SK-N-SH treated with all-trans-retinoic acid at 6 μM for 48 hours (cell line): ENCODE data around the gene COL25A1.

Experiments
- ATAC-seq: fragments of 200-7000 bp; cut with Tn5 transposase; 3 replicates; pipeline ENCODE4 v1.9.1; 2020; ENCODE audit warnings: mild to moderate bottlenecking, moderate library complexity
- ARNTL ChIP-seq: fragments of 450-650 bp; formaldehyde crosslinking; IDR thresholded peaks from 2 replicates; pipeline ENCODE4 v1.5.0; 2020; ENCODE audit warnings: low read depth, mild to moderate bottlenecking, moderate library complexity, borderline replicate concordance
- BACH2 ChIP-seq: fragments of 250-450 bp; sonication (Bioruptor Pico); IDR thresholded peaks from 2 replicates; pipeline ENCODE4 v1.9.0; 2021; ENCODE audit warnings: mild to moderate bottlenecking, borderline replicate concordance
- CSDC2 ChIP-seq: fragments of 250-450 bp; sonication (Bioruptor Pico); IDR thresholded peaks from 2 replicates; pipeline ENCODE4 v1.5.0; 2020; ENCODE audit warnings: mild to moderate bottlenecking, moderate library complexity
- ESRRG ChIP-seq: fragments of 250-450 bp; sonication (Bioruptor Pico); IDR thresholded peaks from 2 replicates; pipeline ENCODE4 v1.6.1; 2021; ENCODE audit warnings: mild to moderate bottlenecking
- GLIS3 ChIP-seq: fragments of 250-450 bp; sonication (Bioruptor Pico); IDR thresholded peaks from 2 replicates; pipeline ENCODE4 v1.5.0; 2020; ENCODE audit warnings: mild to moderate bottlenecking, moderate library complexity
- ISL1 ChIP-seq: fragments of 250-450 bp; sonication (Bioruptor Pico); IDR thresholded peaks from 2 replicates; pipeline ENCODE4 v2.1.2; 2022; ENCODE audit warnings: mild to moderate bottlenecking, moderate library complexity
- PPARA ChIP-seq: fragments of 250-450 bp; sonication (Bioruptor Pico); IDR thresholded peaks from 2 replicates; pipeline ENCODE4 v1.5.0; 2020; ENCODE audit warnings: mild to moderate bottlenecking, borderline replicate concordance
- RARB ChIP-seq: fragments of 250-450 bp; sonication (Bioruptor Pico); IDR thresholded peaks from 2 replicates; pipeline ENCODE4 v1.8.0; 2021; ENCODE audit warnings: mild to moderate bottlenecking, moderate library complexity
- SNAI2 ChIP-seq: fragments of 250-450 bp; sonication (Bioruptor Pico); IDR thresholded peaks from 2 replicates; pipeline ENCODE4 v1.5.0; 2020; ENCODE audit warnings: mild to moderate bottlenecking, moderate library complexity
- TCF4 ChIP-seq: fragments of 250-450 bp; sonication (Bioruptor Pico); IDR thresholded peaks from 2 replicates; pipeline ENCODE4 v1.8.0; 2021; ENCODE audit warnings: mild to moderate bottlenecking, moderate library complexity, borderline replicate concordance
- TOX ChIP-seq: fragments of 250-450 bp; sonication (Bioruptor Pico); IDR thresholded peaks from 2 replicates; pipeline ENCODE4 v1.8.0; 2021; ENCODE audit warnings: mild to moderate bottlenecking, moderate library complexity, borderline replicate concordance
- ZC3H10 ChIP-seq: fragments of 250-450 bp; sonication (Bioruptor Pico); IDR thresholded peaks from 2 replicates; pipeline ENCODE4 v1.5.1; 2021; ENCODE audit warnings: mild to moderate bottlenecking, moderate library complexity
- ZFP3 ChIP-seq: fragments of 250-450 bp; sonication (Bioruptor Pico); IDR thresholded peaks from 2 replicates; pipeline ENCODE4 v1.5.0; 2020; ENCODE audit warnings: mild to moderate bottlenecking, moderate library complexity
- ZFP30 ChIP-seq: fragments of 450-650 bp; formaldehyde crosslinking; IDR thresholded peaks from 2 replicates; pipeline ENCODE4 v1.5.0; 2022; ENCODE audit warnings: mild to moderate bottlenecking, moderate library complexity
- ZNF565 ChIP-seq: fragments of 450-650 bp; formaldehyde crosslinking; conservative IDR thresholded peaks from 2 replicates; pipeline ENCODE4 v1.5.0; 2020; ENCODE audit warnings: low read depth, mild to moderate bottlenecking, moderate library complexity
- ZNF70 ChIP-seq: fragments of 450-650 bp; formaldehyde crosslinking; IDR thresholded peaks from 2 replicates; pipeline ENCODE4 v1.5.0; 2020; ENCODE audit warnings: mild to moderate bottlenecking, moderate library complexity
- ZNF8 ChIP-seq: fragments of 450-650 bp; formaldehyde crosslinking; IDR thresholded peaks from 2 replicates; pipeline ENCODE4 v1.5.0; 2020; ENCODE audit warnings: mild to moderate bottlenecking, moderate library complexity
- TF ChIP-seq, protein P1 (sequence below): fragments of 250-450 bp; sonication (Bioruptor Pico); IDR thresholded peaks from 2 replicates; pipeline ENCODE4 v1.8.0; 2021; ENCODE audit warnings: low read depth, mild to moderate bottlenecking, moderate library complexity, borderline replicate concordance
- TF ChIP-seq, protein P2 (sequence below): fragments of 250-450 bp; sonication (Bioruptor Pico); IDR thresholded peaks from 2 replicates; pipeline ENCODE4 v1.5.1; 2021; ENCODE audit warnings: mild to moderate bottlenecking, moderate library complexity
- TF ChIP-seq, protein P3 (sequence below): fragments of 250-450 bp; sonication (Bioruptor Pico); IDR thresholded peaks from 2 replicates; pipeline ENCODE4 v1.5.1; 2020; ENCODE audit warnings: low read depth, mild to moderate bottlenecking, moderate library complexity
- TF ChIP-seq, protein P4 (sequence below): fragments of 250-450 bp; sonication (Bioruptor Pico); IDR thresholded peaks from 2 replicates; pipeline ENCODE4 v1.8.0; 2020; ENCODE audit warnings: mild to moderate bottlenecking, moderate library complexity, borderline replicate concordance

The COL25A1 gene

DNA sequence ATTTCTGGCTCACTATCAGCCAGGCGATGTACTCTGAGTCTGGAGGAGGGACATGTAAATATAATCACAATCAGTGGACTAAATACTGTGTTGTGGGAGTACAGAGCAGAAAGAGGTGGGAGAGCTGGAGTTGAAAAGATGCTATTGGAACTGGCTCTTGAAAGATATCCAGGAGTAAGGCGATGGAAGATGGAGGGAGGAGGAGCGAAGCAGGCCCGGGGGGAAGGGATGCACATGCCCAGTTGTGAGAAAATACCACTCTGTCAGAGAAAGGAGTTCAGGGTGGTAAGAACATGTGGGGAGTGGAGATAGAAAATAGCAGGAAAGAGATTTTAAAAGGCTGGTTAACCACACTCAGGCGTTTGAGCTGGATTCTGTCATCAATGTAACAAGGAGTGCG is 322.7 kb downstream of the COL25A1 start:
- ATAC-seq, result no peak
- TF ChIP-seq GLIS3 (CRISPR knock-in tag) (no peak), PPARA (no peak), ZC3H10 (no peak)
- TF ChIP-seq, protein P1, sequence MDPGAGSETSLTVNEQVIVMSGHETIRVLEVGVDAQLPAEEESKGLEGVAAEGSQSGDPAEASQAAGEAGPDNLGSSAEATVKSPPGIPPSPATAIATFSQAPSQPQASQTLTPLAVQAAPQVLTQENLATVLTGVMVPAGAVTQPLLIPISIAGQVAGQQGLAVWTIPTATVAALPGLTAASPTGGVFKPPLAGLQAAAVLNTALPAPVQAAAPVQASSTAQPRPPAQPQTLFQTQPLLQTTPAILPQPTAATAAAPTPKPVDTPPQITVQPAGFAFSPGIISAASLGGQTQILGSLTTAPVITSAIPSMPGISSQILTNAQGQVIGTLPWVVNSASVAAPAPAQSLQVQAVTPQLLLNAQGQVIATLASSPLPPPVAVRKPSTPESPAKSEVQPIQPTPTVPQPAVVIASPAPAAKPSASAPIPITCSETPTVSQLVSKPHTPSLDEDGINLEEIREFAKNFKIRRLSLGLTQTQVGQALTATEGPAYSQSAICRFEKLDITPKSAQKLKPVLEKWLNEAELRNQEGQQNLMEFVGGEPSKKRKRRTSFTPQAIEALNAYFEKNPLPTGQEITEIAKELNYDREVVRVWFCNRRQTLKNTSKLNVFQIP, result no peak
- TF ChIP-seq, protein P2, sequence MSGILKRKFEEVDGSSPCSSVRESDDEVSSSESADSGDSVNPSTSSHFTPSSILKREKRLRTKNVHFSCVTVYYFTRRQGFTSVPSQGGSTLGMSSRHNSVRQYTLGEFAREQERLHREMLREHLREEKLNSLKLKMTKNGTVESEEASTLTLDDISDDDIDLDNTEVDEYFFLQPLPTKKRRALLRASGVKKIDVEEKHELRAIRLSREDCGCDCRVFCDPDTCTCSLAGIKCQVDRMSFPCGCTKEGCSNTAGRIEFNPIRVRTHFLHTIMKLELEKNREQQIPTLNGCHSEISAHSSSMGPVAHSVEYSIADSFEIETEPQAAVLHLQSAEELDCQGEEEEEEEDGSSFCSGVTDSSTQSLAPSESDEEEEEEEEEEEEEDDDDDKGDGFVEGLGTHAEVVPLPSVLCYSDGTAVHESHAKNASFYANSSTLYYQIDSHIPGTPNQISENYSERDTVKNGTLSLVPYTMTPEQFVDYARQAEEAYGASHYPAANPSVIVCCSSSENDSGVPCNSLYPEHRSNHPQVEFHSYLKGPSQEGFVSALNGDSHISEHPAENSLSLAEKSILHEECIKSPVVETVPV, result no peak

DNA sequence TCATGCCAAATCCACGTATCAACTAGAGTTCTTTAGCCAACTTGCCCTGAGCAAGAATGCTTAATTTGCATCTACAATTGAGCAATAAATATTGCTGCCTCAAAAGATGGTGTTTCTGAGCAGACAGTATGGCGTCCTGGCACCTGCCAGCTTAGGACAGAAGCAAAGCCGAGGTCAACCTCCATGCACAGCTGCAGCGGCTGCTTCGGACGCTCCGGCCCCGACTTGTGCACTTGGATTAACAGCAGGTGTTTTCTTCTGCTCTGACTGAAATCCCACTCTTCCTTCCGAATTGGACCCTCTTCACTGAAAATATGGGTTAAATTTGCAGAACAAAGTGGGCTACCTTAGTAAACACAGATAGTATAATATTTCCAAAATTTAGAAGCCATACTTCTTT is 324.4 kb downstream of the COL25A1 start:
- no peak for TF ChIP-seq ZFP30 (CRISPR knock-in tag)
- TF ChIP-seq ZNF8 (CRISPR knock-in tag), result no peak
- TF ChIP-seq TOX (CRISPR knock-in tag), result no peak
- TF ChIP-seq, protein P2, result no peak
- TF ChIP-seq SNAI2 (CRISPR knock-in tag), result no peak
- no peak for TF ChIP-seq CSDC2
- TF ChIP-seq ZNF565 (CRISPR knock-in tag), result no peak
- TF ChIP-seq, all 23 proteins: peak for 0
- no peak for ATAC-seq

DNA sequence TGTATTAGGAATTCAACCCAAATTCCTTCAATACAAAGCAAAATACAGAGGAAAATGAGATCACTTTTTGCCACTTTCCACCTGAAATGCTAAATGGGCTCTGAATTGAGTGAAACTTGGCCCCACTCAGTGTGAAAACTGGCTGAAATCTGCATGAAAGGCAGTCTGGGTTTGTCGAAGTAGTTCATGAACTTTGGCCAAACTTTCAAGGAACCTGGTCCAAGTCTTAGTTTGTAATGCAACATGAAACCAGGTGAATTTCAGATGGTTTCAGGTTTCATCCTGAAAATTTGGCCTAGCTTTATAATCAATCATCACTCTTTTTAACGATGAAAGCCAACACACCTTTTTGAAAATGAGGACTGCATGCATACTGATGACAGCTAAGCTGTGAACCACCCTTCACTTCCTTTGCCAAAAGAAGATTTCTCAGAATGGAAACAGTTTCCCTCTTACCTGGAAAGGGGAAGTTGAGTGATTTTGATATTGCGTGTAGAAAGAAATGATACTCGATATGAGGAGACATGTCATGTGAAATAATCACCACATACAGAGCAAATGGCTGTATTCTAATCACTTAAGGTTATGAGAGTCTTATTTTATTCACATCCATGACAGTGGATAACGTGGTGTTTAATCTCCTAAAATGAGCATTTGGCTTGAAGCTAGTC is 329.7 kb downstream of the COL25A1 start:
- no peak for TF ChIP-seq ARNTL
- TF ChIP-seq GLIS3 (CRISPR knock-in tag), result no peak
- TF ChIP-seq TOX (CRISPR knock-in tag), result no peak
- no peak for TF ChIP-seq ZC3H10
- TF ChIP-seq, protein P2, result no peak
- TF ChIP-seq ZNF565 (CRISPR knock-in tag), result no peak
- TF ChIP-seq ZFP3 (CRISPR knock-in tag), result no peak
- no peak for TF ChIP-seq BACH2
- TF ChIP-seq RARB (CRISPR knock-in tag), result no peak
- no peak for TF ChIP-seq ESRRG
- TF ChIP-seq, protein P1, result no peak
- TF ChIP-seq, all 23 proteins: peak for 0
- no peak for ATAC-seq

DNA sequence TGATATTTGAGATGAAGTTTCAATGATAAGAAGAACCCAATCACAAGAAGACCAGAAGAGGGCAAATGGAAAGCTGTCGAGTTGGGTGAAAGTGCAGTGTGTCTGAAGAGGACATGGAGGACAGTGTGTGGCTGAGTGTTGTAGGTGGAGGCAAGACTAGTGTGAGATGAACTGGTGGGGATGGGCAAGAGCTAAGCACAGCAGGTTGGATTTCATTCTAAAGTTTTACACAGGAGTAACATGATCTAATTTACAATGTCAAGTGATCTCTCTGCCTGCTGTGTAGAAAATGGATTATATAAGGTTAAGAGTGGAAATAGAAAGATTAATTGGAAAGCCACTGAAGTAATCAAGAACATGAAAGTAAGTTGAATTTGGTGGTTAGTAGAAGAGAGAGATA is 331.0 kb downstream of the COL25A1 start:
- ATAC-seq, result no peak
- no peak for TF ChIP-seq RARB (CRISPR knock-in tag)
- TF ChIP-seq, protein P1, result no peak
- no peak for TF ChIP-seq ZNF70 (CRISPR knock-in tag)
- TF ChIP-seq ZC3H10, result no peak
- TF ChIP-seq, protein P3, sequence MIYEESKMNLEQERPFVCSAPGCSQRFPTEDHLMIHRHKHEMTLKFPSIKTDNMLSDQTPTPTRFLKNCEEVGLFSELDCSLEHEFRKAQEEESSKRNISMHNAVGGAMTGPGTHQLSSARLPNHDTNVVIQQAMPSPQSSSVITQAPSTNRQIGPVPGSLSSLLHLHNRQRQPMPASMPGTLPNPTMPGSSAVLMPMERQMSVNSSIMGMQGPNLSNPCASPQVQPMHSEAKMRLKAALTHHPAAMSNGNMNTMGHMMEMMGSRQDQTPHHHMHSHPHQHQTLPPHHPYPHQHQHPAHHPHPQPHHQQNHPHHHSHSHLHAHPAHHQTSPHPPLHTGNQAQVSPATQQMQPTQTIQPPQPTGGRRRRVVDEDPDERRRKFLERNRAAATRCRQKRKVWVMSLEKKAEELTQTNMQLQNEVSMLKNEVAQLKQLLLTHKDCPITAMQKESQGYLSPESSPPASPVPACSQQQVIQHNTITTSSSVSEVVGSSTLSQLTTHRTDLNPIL (CRISPR knock-in tag), result no peak
- no peak for TF ChIP-seq ISL1
- TF ChIP-seq PPARA, result no peak
- no peak for TF ChIP-seq TCF4 (CRISPR knock-in tag)
- no peak for TF ChIP-seq ZFP3 (CRISPR knock-in tag)
- TF ChIP-seq, protein P4, sequence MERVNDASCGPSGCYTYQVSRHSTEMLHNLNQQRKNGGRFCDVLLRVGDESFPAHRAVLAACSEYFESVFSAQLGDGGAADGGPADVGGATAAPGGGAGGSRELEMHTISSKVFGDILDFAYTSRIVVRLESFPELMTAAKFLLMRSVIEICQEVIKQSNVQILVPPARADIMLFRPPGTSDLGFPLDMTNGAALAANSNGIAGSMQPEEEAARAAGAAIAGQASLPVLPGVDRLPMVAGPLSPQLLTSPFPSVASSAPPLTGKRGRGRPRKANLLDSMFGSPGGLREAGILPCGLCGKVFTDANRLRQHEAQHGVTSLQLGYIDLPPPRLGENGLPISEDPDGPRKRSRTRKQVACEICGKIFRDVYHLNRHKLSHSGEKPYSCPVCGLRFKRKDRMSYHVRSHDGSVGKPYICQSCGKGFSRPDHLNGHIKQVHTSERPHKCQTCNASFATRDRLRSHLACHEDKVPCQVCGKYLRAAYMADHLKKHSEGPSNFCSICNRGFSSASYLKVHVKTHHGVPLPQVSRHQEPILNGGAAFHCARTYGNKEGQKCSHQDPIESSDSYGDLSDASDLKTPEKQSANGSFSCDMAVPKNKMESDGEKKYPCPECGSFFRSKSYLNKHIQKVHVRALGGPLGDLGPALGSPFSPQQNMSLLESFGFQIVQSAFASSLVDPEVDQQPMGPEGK (CRISPR knock-in tag), result no peak
- TF ChIP-seq, protein P2, result no peak
- no peak for TF ChIP-seq CSDC2
